ENCODE measurements around the gene SLC7A11.

- no peak for TF ChIP-seq CTCF (conservative IDR thresholded peaks at IDR 0.05 in 1 of 2, IDR thresholded peaks at IDR 0.05 in 1 of 2; ENCODE audit: extremely low read depth in 1 of 2, insufficient read depth in 1 of 2, low read depth in 1 of 2, low read length in 2 of 2)
- TF ChIP-seq EZH2 (IDR thresholded peaks at IDR 0.05; ENCODE audit: borderline replicate concordance, low read length) = no peak
These were observed 7.9 kb downstream of the SLC7A11 start for GRCh38 chr4:138234248-138234647.
